Panc1 (cell line): ENCODE data around the gene MAGEF1. TPM values are rescaled to one million over a fixed set of nuclear protein-coding genes. Genes with fewer than 3 reads are reported as not detected.

Experiments used
- ATAC-seq: fragments of 200-7000 bp; cut with Tn5 transposase; 2 replicates; pipeline ENCODE4 v1.9.1; 2020; ENCODE audit warnings: mild to moderate bottlenecking, moderate library complexity
- BruUV-seq: library from RNA; stranded (reverse); fragments of 400-500 nt; replicated peaks from 2 replicates; lab custom pipeline; 2021; lab: Mats Ljungman, UMichigan
- CTCF ChIA-PET: fragments of 300-600 bp; sonication (Branson Sonifier 250); formaldehyde crosslinking; loops from one replicate; lab custom pipeline; 2022; ENCODE audit warnings: antibody characterized with exemption; lab: Charles Lee
- POLR2A ChIA-PET: fragments of 300-600 bp; sonication (Branson Sonifier 250); formaldehyde crosslinking; loops from one replicate; lab custom pipeline; 2022; ENCODE audit warnings: antibody characterized with exemption; lab: Charles Lee
- DNase-seq: peaks from one replicate; pipeline ENCODE4 v3.0.0-alpha.2; 2010; ENCODE audit warnings: low read depth, low spot score
- H3K27ac ChIP-seq: 2 replicates; pipeline ENCODE4 v1.5.1; 2011; ENCODE audit warnings: mild to moderate bottlenecking, low read length, inconsistent platforms
- H3K27me3 ChIP-seq: fragments of 200-500 bp; sonication (Bioruptor generic); 2 replicates; pipeline ENCODE4 v1.6.0; 2014; ENCODE audit warnings: low read length, inconsistent platforms; ENCODE audit not compliant: control insufficient read depth, insufficient read depth
- H3K36me3 ChIP-seq: fragments of 200-500 bp; sonication (Bioruptor generic); 2 replicates; pipeline ENCODE4 v1.5.1; 2014; ENCODE audit warnings: inconsistent platforms, mild to moderate bottlenecking, low read length, moderate library complexity; ENCODE audit not compliant: control insufficient read depth, insufficient read depth
- H3K4me1 ChIP-seq: 2 replicates; pipeline ENCODE4 v1.5.1; 2011; ENCODE audit warnings: inconsistent platforms, mild to moderate bottlenecking, low read length, moderate library complexity; ENCODE audit not compliant: control insufficient read depth, insufficient read depth
- H3K4me3 ChIP-seq, 2 experiments: 2 replicates each; pipeline ENCODE4 v1.5.1; 2011 to 2012; ENCODE audit warnings: low read depth in 2 of 2, low read length in 2 of 2, mild to moderate bottlenecking in 2 of 2, inconsistent platforms in 1 of 2, moderate library complexity in 1 of 2
- H3K9me3 ChIP-seq: fragments of 200-500 bp; sonication (Bioruptor generic); 2 replicates; pipeline ENCODE4 v1.5.1; 2014; ENCODE audit warnings: low read depth, mild to moderate bottlenecking, inconsistent platforms, low read length, moderate library complexity; ENCODE audit not compliant: control insufficient read depth, insufficient read depth
- CTCF ChIP-seq: fragments of 450-650 bp; IDR thresholded peaks from 2 replicates; pipeline ENCODE4 v1.5.1; 2017; ENCODE audit warnings: mild to moderate bottlenecking
- POLR2AphosphoS5 ChIP-seq: IDR thresholded peaks from 2 replicates; pipeline ENCODE4 v1.6.1; 2012; ENCODE audit warnings: mild to moderate bottlenecking, low read depth, low read length, moderate library complexity
- REST ChIP-seq, 2 experiments: IDR thresholded peaks; 2 replicates each; pipeline ENCODE4 v1.6.1; 2011 to 2012; ENCODE audit warnings: low read depth in 2 of 2, control low read depth in 1 of 2, low read length in 1 of 2, mild to moderate bottlenecking in 1 of 2, moderate library complexity in 1 of 2; ENCODE audit not compliant: insufficient read depth in 1 of 2
- SIN3A ChIP-seq: IDR thresholded peaks from 2 replicates; pipeline ENCODE4 v1.6.1; 2012; ENCODE audit warnings: low read depth, mild to moderate bottlenecking, low read length, moderate library complexity, borderline replicate concordance; ENCODE audit not compliant: insufficient read depth
- TCF7L2 ChIP-seq: IDR thresholded peaks from 2 replicates; pipeline ENCODE4 v1.6.1; 2011; ENCODE audit warnings: mild to moderate bottlenecking, low read depth, low read length, inconsistent platforms
- in situ Hi-C: cut with HindIII; loops from 2 replicates; pipeline ENCODE4 v1.10.0; 2016; ENCODE audit warnings: low sequenced_read_pairs, low pct_unique_long_range_greater_than_20kb
- intact Hi-C: fragments of 100-400 bp; cut with micrococcal nuclease; formaldehyde crosslinking; loops from one replicate; pipeline ENCODE4 v1.10.0; 2022; ENCODE audit not compliant: unreplicated experiment
- total RNA-seq: library from RNA; stranded (reverse); gene quantifications from one replicate; pipeline ENCODE4 v1.2.1, GENCODE V29; 2021; ENCODE audit not compliant: unreplicated experiment

The MAGEF1 gene
- total RNA-seq, 1 experiment from 2014 or later, result 27.7 TPM

- Histone ChIP-seq H3K4me3 (no peak overlapping the region), H3K27ac (no peak overlapping the region), H3K36me3 (no peaks in the 10 kb centered on the region), H3K9me3 (no peaks in the 10 kb centered on the region), H3K4me1 (no peaks in the 10 kb centered on the region), H3K27me3 (no peaks in the 10 kb centered on the region)
- no peak for ATAC-seq
- POLR2A ChIA-PET, result no interaction called here
- no peak for DNase-seq
- intact Hi-C loops, result no loop called here
- CTCF ChIA-PET, result no interaction called here
- no TSS peak for BruUV-seq
- TF ChIP-seq SIN3A (no peak), TCF7L2 (no peak), REST (IDR thresholded peaks at IDR 0.05; ENCODE audit: insufficient read depth in 1 of 2, low read depth in 2 of 2, low read length in 1 of 2) (no peak), CTCF (no peak), POLR2AphosphoS5 (no peak)
- in situ Hi-C loops, result no loop called here
These were observed 8.2 kb downstream of the MAGEF1 start for GRCh38 chr3:184703657-184704056.

- Histone ChIP-seq H3K9me3 (no peaks in the 10 kb centered on the region), H3K27ac (no peak overlapping the region), H3K4me3 (no peak overlapping the region), H3K36me3 (no peaks in the 10 kb centered on the region), H3K27me3 (no peaks in the 10 kb centered on the region), H3K4me1 (no peaks in the 10 kb centered on the region)
- in situ Hi-C loops, result no loop called here
- intact Hi-C loops, result no loop called here
- DNase-seq (no peak), ATAC-seq (no peak)
- TF ChIP-seq REST (IDR thresholded peaks at IDR 0.05; ENCODE audit: insufficient read depth in 1 of 2, low read depth in 2 of 2, low read length in 1 of 2) (no peak), TCF7L2 (no peak), CTCF (no peak), SIN3A (no peak), POLR2AphosphoS5 (no peak)
- BruUV-seq, result no TSS peak
- ChIA-PET POLR2A (no interaction called here), CTCF (no interaction called here)
These were observed 11.1 kb downstream of the MAGEF1 start for GRCh38 chr3:184700759-184701158.
